Keratinocyte (primary cell): ENCODE measurements around the gene GIN1.

Source experiments
- EZH2 ChIP-seq: IDR thresholded peaks from one replicate; pipeline ENCODE4 v1.6.1; 2012; ENCODE audit warnings: inconsistent platforms, mild to moderate bottlenecking, low read length, moderate library complexity
- TF ChIP-seq, protein P1 (sequence below), 3 experiments: IDR thresholded peaks in 1 of 3; conservative IDR thresholded peaks in 1 of 3; optimal IDR thresholded peaks in 1 of 3; 2 replicates in 2 of 3; 3 replicates in 1 of 3; pipeline versions ENCODE3 to v1.5.1; 2011; ENCODE audit warnings: low read length in 3 of 3, mild to moderate bottlenecking in 3 of 3, moderate library complexity in 2 of 3, control low read depth in 1 of 3, inconsistent platforms in 1 of 3; ENCODE audit not compliant: insufficient read depth in 2 of 3; ENCODE audit errors: extremely low read depth in 1 of 3

DNA sequence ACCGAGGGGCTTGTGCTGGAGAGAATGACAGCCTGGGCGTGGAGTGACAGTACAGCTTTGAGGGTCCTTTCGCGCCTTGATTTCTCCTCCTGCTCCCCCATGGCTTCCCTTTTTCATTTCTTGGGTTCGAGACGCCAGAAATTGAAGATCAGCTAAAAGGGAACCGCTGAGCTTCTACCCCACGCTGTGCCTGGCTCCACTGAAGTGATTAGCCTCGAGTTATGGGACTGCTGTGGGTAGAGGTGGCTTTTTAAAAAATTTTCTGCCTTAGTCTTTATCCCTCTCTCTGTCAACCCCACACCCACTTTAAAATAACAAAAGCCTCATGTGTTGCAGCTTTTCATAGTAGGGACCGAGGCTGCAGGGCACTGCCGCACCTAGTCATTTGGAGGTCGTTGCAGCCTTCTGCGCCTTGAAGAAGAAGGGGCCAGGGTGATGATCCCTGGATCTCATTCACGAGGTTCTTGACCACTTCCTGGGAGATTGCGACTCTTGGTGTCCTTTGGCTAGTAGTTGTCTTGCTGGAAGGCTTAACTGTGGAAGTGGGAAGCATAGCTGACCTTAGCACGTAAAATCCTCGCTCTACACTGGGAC, 766 bp upstream of the GIN1 start:
- TF ChIP-seq, protein P1, sequence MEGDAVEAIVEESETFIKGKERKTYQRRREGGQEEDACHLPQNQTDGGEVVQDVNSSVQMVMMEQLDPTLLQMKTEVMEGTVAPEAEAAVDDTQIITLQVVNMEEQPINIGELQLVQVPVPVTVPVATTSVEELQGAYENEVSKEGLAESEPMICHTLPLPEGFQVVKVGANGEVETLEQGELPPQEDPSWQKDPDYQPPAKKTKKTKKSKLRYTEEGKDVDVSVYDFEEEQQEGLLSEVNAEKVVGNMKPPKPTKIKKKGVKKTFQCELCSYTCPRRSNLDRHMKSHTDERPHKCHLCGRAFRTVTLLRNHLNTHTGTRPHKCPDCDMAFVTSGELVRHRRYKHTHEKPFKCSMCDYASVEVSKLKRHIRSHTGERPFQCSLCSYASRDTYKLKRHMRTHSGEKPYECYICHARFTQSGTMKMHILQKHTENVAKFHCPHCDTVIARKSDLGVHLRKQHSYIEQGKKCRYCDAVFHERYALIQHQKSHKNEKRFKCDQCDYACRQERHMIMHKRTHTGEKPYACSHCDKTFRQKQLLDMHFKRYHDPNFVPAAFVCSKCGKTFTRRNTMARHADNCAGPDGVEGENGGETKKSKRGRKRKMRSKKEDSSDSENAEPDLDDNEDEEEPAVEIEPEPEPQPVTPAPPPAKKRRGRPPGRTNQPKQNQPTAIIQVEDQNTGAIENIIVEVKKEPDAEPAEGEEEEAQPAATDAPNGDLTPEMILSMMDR (optimal IDR thresholded peaks at IDR 0.05 in 1 of 3, IDR thresholded peaks at IDR 0.05 in 1 of 3, conservative IDR thresholded peaks at IDR 0.05 in 1 of 3; ENCODE audit: extremely low read depth in 1 of 3, insufficient read depth in 2 of 3, low read length in 3 of 3): no peak
- TF ChIP-seq EZH2: no peak
